Sigmoid colon (tissue), 7 donors: Measurements from ENCODE around the gene PRKAR2B. TPM values are rescaled to one million over a fixed set of nuclear protein-coding genes. Genes with fewer than 3 reads are reported as not detected.

Experiments used
- DNase-seq: peaks from one replicate; pipeline ENCODE4 v3.0.0-alpha.2; 2019
- H3K27ac ChIP-seq, 4 donors: fragments of 200-600 bp; sonication (generic); one replicate each; pipeline ENCODE4 v1.5.1; 2016 to 2019; ENCODE audit warnings: mild to moderate bottlenecking in 1 of 4
- H3K27me3 ChIP-seq, 3 donors: fragments of 200-600 bp; sonication (generic); one replicate each; pipeline ENCODE4 v1.5.1; 2019; ENCODE audit warnings: mild to moderate bottlenecking in 1 of 3
- H3K36me3 ChIP-seq, 4 donors: fragments of 200-600 bp; sonication (generic); one replicate each; pipeline ENCODE4 v1.5.1; 2016 to 2019
- H3K4me1 ChIP-seq, 4 donors: fragments of 200-600 bp; sonication (generic); one replicate each; pipeline ENCODE4 v1.5.1; 2017 to 2019
- H3K4me3 ChIP-seq, 4 donors: fragments of 200-600 bp; sonication (generic); one replicate each; pipeline ENCODE4 v1.5.1; 2017 to 2019; ENCODE audit warnings: mild to moderate bottlenecking in 2 of 4, moderate library complexity in 1 of 4
- H3K9me3 ChIP-seq, 4 donors: fragments of 200-600 bp in 3 of 4; sonication (generic) in 3 of 4; one replicate each; pipeline versions ENCODE4 v1.5.1 to v1.6.1; 2013 to 2019
- EP300 ChIP-seq, 4 donors: sonication (generic); formaldehyde crosslinking; IDR thresholded peaks; one replicate each; pipeline ENCODE4 v1.6.1; 2017; ENCODE audit warnings: antibody characterized with exemption in 4 of 4
- POLR2A ChIP-seq, 2 donors: fragments of 450-650 bp; IDR thresholded peaks; one replicate each; pipeline ENCODE4 v1.6.1; 2016; ENCODE audit warnings: antibody characterized with exemption in 2 of 2, mild to moderate bottlenecking in 2 of 2, moderate library complexity in 2 of 2
- POLR2AphosphoS5 ChIP-seq, 4 donors: sonication (generic); formaldehyde crosslinking; IDR thresholded peaks; one replicate each; pipeline ENCODE4 v1.6.1; 2017; ENCODE audit warnings: antibody characterized with exemption in 4 of 4
- WGBS, 2 donors: extraction: QIAGEN DNeasy Blood & Tissue Kit; methylation state at CpG; one replicate each; pipeline ENCODE4 v1.1.7; 2013; 5-methylcytosine and 5-hydroxymethylcytosine counted together
- intact Hi-C: fragments of 100-400 bp; cut with DNase I; formaldehyde crosslinking; loops from one replicate; pipeline ENCODE4 v1.15.1; 2023
- polyA plus RNA-seq, 3 donors: library from polyadenylated mRNA; stranded (reverse); fragments of 200-250 nt; gene quantifications; one replicate each; pipeline ENCODE4 v1.2.3, GENCODE V29; 2013
- total RNA-seq, 4 donors: library from RNA; depleted of rRNA; stranded (reverse); fragments of >200 nt; gene quantifications; one replicate each; pipeline ENCODE4 v1.1.0, GENCODE V29; 2016
- TF ChIP-seq, protein P1 (sequence below), 4 experiments: fragments of 450-650 bp in 3 of 4; fragments of 200-600 bp in 1 of 4; IDR thresholded peaks; one replicate each; pipeline ENCODE4 v1.5.1; 2016 to 2019; ENCODE audit warnings: antibody characterized with exemption in 4 of 4, mild to moderate bottlenecking in 3 of 4, moderate library complexity in 2 of 4
- donor health status: healthy with polysubstance abuse.
- donor health status: Bipolar disorder and iron deficiency.
- donor health status: healthy.

PRKAR2B gene
- total and polyA plus RNA-seq, 7 donors: 8.1 to 40.0 (median 20.2) TPM

DNA sequence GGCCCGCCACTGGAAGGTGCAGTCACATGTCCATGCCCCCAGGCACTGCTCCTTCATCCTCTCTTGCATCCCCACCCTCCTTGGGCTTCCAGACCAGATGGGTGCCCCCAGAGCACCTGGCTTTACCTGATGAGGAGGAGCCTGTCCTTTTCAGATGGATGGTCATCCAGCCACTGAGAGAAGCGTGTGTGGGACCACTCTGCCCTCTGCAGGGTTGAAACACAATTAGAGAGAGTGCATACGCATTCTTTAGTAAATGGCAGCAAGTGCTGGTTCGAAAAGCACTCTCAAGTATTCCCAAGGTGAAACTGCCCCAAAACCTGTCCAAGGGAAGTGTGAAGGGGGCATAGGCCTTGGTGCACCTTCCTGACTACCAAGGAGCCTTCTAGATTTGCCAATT is 165.9 kb downstream of the PRKAR2B start:
- no peak overlapping the region for H3K27ac ChIP-seq
- intact Hi-C loops: no loop called here
- H3K4me1 ChIP-seq: peaks cover 0 to 18% (median 10%) of the 10 kb centered on the region in 4 donors
- H3K27me3 ChIP-seq: no peaks in the 10 kb centered on the region
- DNase-seq: no peak
- H3K36me3 ChIP-seq: peaks cover 0 to 40% (median 5%) of the 10 kb centered on the region in 4 donors
- no peak overlapping the region for H3K4me3 ChIP-seq
- WGBS, 2 donors: 98 to 99% methylated on average over 4 of the region's 4 CpGs
- H3K9me3 ChIP-seq: no peaks in the 10 kb centered on the region
- TF ChIP-seq POLR2AphosphoS5 (IDR thresholded peaks at IDR 0.05) (no peak), EP300 (IDR thresholded peaks at IDR 0.05) (no peak), POLR2A (IDR thresholded peaks at IDR 0.05) (no peak)
- TF ChIP-seq, protein P1, sequence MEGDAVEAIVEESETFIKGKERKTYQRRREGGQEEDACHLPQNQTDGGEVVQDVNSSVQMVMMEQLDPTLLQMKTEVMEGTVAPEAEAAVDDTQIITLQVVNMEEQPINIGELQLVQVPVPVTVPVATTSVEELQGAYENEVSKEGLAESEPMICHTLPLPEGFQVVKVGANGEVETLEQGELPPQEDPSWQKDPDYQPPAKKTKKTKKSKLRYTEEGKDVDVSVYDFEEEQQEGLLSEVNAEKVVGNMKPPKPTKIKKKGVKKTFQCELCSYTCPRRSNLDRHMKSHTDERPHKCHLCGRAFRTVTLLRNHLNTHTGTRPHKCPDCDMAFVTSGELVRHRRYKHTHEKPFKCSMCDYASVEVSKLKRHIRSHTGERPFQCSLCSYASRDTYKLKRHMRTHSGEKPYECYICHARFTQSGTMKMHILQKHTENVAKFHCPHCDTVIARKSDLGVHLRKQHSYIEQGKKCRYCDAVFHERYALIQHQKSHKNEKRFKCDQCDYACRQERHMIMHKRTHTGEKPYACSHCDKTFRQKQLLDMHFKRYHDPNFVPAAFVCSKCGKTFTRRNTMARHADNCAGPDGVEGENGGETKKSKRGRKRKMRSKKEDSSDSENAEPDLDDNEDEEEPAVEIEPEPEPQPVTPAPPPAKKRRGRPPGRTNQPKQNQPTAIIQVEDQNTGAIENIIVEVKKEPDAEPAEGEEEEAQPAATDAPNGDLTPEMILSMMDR (IDR thresholded peaks at IDR 0.05): no peak

Other genes with a start within 250 kb of the PRKAR2B start
- 1 to 10 TPM; 3.9 to 6.4 (median 4.4) TPM for gene PIK3CG, start 179.4 kb upstream of the PRKAR2B start, total RNA-seq
- 1 to 10 TPM in 2 of 3 donors, under 1 TPM in 1; 0.92 to 4.2 (median 1.8) TPM for gene PIK3CG, start 179.4 kb upstream of the PRKAR2B start, polyA plus RNA-seq
- 100 to 1,000 TPM; 104 to 172 (median 119) TPM for gene HBP1, start 124.3 kb downstream of the PRKAR2B start, total RNA-seq
- gene HBP1, start 124.3 kb downstream of the PRKAR2B start, polyA plus RNA-seq: 10 to 100 TPM; 34.2 to 89.5 (median 43.2) TPM